ENCODE data around the gene TMEM74B.

Gene TMEM74B

DNA sequence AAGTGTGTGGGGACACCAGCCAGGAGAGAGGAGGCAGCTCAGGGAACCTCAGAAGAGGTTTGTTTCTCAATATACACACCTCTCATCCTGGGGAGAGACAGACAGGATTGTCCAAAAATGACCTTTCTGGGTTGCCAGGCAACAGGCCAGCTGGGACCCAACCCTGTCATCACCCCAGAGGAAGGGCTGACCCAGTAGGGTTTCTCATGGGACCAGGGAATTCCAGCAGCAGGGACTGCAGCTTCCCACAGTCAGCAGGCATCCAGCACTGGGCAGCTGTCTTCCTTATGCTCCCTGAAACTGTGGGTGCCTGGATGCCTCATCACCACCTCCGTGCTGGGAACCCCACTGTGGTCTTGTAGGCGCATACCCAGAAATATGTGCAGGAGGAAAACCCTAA, 19.8 kb upstream of the TMEM74B start:
- DNase-seq, result no peak

DNA sequence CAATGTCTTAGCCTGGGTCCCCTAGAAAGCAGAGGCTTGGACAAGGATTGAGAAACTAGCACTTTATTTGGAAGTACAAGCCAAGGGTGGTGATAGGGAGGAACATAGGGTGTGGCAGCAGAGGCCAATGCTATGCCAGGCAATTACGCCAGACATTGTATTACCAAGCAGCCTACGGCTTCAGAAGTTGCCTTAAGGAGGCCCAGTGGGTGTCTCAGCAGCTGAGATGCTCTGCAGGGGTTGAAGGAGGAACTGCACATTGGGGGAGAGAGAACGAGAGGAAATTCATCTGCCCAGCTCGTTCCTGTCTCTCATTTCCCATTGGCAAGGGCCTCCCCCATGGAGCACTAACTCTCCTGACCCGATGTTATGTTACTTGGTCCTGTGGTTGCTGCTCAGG, 19.3 kb upstream of the TMEM74B start:
- no peak for DNase-seq

DNA sequence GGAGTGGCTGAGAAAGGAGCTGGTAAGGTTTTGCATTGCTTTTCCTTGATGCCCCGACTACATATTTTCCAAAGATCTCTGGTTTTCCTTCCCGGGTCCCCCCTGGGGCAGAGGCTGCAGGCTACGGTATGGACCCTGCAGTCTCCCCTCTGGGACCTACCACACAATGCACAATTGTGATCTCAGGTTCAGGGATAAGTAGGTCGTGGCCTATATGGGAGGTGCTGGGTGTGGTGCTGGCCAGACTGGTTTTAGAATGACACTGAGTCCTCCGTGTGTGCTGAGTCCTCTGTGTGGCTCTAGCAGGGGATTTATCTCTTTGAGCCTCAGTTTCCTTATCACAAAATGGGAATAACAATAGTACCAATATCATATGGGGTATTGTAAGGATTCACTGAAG, 18.8 kb upstream of the TMEM74B start:
- no peak for DNase-seq

DNA sequence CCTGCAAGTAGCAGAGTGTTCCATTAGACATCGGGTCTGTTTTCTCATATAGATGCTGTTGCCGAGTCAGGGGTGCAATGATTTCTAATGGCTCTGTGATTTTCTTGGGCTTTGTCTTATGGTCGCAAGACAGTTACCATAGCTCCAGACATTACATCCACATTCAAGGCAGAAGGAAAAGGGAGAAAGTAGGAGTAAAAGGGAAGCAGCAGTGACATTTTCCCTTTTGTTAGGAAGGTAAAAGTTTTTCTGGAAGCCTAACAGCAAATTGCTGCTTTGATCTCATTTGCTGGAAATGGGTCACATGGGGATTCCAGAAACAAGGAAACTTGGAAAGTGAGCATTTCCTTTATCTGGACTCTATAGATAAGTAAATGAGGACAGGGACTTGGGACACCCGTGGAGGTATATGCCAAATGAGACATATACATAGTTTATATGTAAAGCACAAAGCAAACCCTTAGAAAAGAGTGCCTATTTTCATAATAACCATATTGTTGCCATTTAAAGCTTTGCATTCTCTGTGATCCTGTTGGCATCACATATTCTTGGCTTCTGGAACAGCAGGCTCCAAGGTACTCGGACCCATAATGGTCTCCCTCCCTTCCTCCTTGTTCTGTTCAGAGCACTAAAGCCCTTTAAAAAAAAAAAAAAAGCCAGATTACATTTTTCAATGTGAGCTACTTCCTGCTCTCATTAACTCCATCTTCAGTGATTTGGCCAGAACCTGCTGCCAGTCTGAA, 18.2 kb upstream of the TMEM74B start, which contains the start of gene C20orf202:
TSS of gene C20orf202 (plus strand) at position 693 of the 743 bp plus-strand sequence. CDS start 132 bp downstream, outside the sequence.
- no peak for DNase-seq

DNA sequence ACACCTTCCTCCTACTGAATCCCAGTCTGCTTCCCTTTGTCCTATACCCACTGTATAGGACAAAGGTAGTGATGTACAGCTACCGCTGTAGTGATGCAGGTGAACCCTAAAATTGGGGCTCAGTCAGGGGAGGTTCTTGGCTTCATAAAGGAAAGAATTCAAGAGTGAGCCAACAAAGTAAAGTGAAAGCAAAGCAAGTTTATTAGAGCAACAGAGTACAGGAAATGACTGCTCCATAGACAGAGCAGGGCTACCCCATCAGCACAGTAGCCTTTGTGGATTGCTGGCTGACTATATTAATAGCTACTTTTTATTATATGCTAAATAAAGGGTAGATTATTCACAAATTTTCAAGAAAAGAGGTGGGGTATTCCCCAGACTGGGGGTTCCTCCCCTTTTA, 15.2 kb upstream of the TMEM74B start:
- no peak for DNase-seq

DNA sequence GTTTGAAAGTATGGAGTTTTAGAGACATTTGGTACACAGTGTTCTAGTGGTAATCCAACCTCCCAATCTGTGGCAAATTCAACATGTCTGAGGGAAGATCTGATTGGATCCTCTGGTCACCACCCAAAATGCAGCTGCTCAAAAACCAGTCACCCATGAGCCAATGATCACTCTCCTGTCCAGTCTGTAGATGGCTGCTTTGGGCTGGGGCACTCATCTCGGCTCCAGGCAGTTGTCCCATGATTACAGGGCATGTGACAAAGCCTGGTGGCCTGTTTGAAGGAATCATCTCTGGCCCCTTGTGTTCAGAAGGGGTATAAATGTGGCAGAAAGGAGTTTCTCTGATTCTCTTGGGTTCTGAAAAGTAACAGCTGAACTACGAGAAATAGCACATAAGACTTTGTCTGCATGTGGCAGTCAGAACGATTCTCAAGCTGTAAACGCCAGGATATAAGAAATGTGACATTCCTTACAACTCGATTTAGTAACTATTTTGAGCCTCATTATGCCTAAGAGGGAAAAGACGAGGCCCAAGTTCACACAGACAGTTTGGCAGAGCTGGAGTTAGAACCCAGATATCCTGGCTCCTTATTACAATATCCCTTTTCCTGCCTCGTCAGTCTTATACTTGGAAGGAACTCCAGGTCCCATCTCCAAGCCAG, 14.6 kb upstream of the TMEM74B start:
- no peak for DNase-seq

DNA sequence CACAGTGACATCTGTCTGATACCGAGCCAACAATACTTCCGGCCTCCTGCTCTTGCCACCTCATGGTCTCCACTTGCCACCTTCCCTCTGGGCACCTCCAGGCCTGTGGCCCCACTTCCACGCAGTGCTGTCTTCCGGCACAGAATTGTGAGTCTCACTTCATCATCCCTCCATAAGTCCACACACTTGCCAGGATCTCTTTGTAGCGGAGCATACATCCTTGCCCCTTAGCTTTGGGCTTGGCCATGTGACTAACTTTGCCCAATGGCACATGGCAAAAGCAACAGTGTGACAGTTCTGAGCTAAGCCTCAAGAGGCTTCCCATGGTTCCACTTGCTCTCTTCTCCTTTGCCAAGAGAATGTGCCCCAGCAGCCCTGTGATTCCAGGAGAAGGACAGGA, 14.0 kb upstream of the TMEM74B start:
- no peak for DNase-seq

DNA sequence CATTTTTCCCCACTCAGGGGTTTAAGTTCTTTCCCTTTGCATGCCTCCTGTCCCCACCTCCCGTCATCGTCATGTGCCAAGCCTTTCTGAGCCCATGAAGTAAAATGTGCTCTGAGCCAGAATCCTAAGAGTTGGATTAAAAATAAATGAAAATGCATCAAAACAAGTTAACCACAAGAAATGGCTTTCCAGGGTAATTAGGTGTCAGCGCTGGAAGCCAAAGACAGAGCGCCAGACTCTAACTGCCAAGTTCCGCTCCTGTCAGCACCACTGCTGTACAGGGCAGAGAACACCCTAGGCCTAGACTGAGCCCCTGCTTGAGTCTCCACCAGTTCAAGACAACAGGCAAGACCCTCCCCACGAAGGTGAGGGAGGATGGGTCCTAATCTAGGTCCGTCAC, 13.0 kb upstream of the TMEM74B start:
- no peak for DNase-seq

DNA sequence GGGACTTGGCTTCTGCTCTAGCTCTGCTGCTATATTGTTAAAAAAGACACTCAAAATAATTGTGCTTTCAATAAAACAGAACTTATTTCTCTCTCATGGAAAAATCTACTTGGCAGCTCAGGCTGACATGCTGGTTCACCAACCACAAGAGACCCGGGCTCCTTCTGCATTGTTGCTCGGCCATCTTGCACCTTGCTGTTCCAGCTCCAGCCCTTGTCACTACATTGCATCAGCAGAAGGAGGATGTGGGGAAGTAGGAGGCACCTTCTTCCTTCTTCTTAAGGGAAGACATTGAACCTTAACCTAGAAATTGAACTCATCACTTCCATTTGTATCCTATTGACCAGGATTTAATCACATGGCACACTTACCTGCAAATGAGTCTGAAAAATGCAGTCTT, 11.9 kb upstream of the TMEM74B start:
- no peak for DNase-seq

DNA sequence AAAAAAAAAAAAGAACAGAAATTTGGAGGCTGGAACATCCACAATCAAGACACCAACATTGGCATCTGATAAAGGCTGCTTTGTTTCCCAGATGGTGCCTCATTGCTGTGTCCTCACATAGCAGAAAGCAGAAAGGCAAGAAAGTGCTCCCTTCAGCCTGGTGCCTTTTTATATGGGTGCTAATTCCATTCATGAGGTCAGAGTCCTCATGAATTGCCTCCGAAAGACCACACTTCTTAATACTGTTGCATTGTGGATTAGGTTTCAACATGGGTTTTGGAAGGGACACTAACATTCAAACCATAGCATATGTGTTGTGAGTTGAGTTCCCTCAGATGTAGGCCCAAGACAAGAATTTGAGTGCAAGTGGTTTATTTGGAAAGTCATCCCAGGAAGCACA, 10.4 kb upstream of the TMEM74B start:
- DNase-seq, result no peak

DNA sequence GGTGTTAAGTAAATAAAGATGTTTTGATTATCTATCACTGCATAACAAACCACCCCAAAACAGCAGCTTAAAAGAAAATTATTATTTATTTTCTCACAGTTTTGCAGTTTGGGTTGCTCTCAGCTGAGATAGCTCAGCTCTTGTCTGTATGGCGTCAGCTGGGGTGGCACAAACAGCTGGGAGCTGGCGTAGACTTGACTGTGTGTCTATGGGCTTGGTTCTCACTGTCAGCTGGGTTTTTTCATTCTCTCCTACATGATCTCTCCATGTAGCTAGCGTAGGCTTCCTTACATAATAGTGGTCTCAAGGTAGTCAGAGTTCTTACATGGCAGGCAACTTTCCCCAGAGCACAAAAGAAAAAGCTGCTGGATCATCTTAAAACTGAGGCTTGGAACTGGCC, 6.5 kb upstream of the TMEM74B start:
- DNase-seq, result no peak

DNA sequence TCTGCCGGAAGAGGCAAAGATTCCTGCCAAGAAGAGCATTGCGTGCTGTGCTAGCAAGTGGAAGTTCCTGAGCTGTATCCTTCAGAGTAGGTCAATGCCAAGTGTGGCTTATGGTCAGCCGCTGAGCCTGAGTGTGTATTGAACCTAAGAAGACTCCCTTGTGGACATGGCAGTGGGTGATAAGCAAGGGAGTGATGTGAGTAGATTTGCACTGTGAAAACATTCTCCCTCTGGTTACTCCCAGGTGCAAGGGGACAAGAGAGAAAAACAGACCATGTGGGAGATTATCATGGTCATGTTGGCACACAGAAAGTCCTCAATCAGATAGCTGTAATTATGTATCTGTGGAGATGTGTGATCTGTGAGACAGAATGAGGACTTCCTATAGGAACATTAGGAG, 6.1 kb upstream of the TMEM74B start:
- DNase-seq, result no peak

DNA sequence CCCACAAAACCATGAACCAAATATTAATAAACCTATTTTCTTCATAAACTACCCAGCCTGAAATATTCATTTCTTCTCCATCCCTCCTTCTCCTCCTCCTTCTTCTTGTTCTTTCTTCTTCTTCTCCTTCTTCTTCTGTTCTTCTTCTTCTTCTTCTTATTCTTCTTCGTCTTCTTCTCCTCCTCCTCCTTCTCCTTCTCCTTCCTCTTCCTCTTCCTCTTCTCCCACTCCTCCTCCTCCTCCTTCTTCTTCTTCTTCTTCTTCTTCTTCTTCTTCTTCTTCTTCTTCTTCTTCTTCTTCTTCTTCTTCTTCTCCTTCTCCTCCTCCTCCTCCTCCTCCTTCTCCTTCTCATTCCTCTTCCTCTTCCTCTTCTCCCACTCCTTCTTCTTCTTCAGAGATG, 5.0 kb upstream of the TMEM74B start:
- DNase-seq, result no peak

DNA sequence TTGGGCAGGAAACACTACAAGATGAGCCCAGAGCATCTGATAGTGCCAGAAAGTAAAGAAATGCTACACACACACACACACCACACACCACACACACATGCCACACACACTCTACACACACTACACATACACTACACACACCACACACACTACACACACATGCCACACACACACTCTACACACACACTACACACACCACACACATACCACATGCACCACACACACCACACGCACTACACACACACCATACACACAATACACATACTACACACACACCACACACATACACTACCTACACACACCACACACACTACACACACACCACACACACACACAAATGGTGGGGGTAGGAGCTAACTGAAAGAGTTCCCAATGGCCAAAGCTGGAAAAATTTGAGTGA, 3.6 kb upstream of the TMEM74B start:
- DNase-seq, result no peak

DNA sequence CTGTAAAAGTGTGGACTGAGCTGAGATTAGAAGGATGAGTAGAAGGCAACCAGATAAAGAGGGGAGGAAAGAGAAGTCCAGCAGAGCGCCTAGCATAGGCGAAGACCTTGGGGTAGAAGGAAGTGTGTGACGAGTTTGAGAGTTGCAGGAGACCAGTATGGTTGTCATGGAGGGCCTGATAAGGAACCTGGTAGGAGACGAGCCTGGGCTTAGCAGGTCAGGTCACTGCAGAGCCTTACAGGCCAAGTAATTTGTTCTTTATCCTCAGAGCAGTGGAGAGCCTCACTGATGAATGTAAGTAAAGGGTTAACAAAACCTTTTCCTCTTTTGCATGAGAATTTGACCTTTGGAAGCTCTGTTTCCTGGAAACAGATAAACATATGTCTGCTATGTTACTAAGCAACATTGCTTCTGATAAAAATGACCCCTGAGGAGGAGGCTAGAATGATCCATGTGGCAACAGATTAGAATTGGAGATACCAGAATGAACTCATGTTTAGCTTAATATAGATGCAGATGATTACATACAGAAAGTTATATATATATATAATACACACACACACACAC, 2.9 kb upstream of the TMEM74B start:
- no peak for DNase-seq

DNA sequence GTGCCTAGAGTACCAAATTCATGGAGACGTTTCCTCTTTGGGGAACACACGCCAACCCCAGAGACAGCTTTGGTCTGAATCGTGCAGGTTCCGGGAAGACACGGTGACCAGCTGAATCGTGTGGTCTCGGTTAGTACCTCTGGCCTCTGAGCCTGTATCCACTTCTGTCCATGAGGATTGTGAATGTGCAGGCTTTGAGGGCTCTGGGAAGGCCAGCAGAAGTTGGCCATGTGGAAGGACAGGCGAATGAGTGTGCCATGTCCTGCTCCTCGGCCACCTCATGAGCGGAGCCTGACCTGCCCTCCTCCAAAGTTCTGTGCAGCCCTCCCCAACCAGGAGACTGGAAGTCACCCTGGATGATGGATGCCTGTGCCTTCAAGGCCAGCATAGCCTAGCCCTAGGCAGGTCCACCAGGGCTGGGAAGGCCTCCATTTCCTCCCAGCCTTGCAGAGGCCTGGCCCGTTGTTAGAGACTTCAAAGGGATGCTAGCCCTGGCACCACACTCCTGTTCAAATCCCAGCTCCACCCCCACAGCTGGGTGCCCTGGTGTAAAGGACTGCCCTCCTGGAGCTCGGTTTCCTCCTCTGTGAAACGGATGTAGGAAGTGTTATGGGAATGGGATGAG, 1.7 kb upstream of the TMEM74B start:
- DNase-seq, result no peak

DNA sequence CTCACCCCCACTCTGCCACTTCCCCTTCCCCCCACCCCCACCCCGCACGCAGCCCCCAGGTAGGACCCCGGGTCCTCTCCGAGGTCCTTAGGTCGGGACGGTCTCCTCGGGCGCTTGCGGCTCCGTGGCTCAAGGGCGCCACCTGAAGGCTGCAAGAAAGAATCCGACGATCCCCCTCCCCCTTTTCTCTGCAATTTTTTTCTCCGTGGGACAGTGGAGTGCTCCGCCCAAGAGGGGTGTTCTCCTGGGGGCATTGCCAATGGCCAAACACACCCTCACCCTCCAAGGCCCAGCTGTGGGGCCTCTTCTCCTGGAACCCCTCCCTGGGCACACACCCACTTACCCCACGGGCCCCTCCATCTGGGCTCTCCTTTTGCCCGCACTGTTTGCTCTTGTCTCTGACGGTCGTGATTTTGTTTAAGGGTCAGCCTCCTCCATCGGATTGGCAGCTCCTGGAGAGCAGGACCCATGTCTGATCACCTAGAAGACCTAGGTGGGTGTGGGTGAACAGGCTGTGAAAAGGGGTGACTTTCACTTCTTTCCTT, 1.1 kb upstream of the TMEM74B start:
- peak; percentile 24 to 42 for DNase-seq

DNA sequence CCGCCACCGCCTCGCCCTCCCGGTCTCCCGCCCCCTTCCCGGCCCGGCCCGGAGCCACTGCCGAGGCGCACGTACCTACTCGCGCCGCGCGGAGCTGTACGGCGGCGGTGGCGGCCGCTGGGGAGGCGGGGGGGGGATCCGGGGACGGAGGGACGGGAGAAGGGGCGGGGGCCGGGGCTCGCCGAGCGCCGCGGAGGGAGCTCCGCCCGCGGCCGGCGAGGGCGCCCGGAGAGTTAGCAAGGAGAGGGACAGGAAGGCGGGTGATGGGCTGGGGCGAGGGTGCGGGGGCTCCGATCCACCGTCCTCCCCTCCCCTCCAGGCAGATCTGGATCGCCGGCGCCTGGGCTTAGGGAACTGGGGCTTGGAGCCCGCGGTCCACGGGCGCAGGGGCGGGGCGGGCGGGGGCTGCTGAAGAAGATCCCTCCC, 548 bp upstream of the TMEM74B start:
- DNase-seq, result no peak

DNA sequence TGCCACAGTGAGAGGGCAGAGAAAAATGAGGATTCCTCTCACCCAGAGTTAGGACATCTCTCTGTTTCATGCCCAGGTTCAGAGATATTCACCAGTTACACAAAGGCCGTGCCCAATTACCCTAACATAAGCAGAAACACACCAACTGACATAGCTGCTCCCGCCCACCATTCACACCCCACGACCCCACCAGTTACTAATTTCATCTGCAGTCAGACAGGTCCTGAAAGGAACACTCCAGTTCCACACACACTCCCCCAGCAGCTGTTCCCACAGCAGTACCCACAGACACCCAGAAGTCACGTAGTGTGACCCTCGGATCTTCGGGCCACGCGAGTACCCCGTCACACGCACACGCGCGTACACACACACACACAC, 532 bp downstream of the TMEM74B start:
- DNase-seq, result no peak

DNA sequence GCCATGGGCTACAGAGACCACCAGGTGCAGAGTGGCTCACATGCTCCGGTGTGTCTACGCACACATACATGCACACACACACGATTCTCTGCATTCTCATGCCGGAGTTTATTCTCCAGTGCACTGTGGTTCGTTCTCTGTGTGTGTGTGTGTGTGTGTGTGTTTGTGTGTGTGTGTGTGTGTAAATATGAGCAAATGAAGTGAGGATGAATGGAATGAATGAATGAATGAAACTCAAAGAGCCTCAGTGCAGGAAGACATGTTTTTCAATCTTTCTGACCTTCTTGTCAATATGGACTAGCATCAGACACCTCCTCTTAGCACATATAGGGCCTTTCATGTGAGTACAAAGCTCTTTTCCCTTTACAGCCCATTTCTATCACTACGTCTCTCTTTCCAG, 1.6 kb downstream of the TMEM74B start:
- DNase-seq, result no peak

DNA sequence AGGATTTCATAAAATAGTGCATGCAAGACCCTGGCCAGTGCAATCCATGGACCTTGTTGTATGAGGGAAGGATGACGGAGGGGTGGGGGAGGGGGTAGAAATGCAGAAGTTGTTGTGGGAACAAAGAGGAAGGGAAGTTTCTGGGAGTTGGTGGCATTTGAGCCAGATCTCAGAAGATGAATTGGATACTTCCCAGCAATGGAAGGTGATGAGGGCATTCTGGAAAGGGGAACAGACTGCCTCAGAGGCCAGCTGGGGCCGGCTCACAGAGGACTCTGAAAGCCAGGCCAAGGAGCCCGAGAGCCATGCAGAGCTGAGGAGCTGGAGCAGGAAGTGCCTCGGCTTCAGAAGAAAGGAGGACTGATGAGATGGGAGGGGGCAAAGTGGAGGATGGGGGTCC, 2.7 kb downstream of the TMEM74B start:
- no peak for DNase-seq

DNA sequence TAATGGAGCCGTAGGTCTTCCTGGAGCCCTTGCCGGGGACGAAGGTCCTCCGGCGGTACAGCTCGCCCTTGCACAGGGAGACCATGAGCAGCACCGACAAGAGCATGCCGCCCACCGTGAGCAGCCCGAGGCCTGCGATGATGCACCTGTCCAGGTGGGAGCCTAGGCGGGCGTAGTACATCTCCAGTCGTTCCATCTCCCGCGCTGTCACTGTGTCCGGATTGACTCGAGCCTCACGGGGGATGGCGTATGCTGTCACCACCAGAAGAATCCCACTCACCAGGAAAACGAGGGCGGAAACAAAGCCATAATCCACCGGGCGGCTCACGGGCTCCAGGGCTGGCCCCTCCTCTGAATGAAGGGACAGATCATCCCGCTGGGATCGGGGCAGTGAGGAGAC, 3.8 kb downstream of the TMEM74B start:
- DNase-seq, result no peak

DNA sequence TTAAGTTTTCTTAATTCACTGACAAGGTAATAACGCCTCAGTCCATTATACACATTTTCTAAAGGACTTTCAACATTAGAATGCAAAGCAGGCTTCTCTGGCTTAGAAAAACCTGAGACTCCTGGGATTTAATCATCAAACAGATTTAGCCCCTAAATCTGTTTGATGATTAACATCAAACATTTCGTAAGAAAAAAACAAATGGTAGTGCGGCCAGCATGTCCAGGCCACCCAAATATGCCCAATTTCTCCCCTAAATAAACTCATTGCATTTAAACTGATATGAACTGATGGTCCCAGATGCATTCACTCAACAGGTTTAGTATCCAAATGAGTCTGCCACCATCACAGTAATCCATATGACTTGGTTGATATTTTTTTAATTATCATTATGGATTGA, 6.2 kb downstream of the TMEM74B start:
- no peak for DNase-seq

DNA sequence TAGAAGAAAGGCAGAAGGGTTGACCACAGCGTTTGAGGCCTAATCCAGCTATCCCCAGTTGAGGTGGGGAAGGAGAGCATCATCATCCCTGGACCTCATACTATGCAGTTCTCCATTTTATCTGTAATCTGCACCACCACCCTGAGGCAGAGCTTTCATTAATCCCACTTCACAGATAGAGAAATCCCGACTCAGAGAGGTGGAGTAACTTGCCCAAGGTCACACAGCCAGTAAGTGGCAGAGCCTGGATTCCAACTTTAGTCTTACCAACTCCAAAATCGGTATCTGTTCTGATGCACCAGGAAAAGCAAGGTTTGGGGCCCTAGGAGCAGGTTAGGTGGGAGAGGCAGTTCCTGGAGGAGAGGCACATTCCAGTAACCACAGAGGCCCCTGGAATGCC, 6.7 kb downstream of the TMEM74B start:
- DNase-seq, result no peak
